ENCODE data around the gene NSD2. TPM values are rescaled to one million over a fixed set of nuclear protein-coding genes. Genes with fewer than 3 reads are reported as not detected.
"Not testable (repeated sequence)": the region's sequence is repeated elsewhere in the genome, so short reads cannot be mapped to it uniquely, and the experiment has no call there.

NSD2 gene
- total RNA-seq, 2 donors from 2014 or later: 18.8 to 35.4 TPM

- H3K27ac ChIP-seq: no peak overlapping the region
- H3K4me3 ChIP-seq: no peak overlapping the region
- DNase-seq (ENCODE audit: low spot score): no peak
- H3K4me1 ChIP-seq (ENCODE audit: control insufficient read depth in 1 of 2, low read depth in 2 of 2): no peaks in the 10 kb centered on the region
- ATAC-seq (ENCODE audit: insufficient number of reproducible peaks, low FRiP score, low read depth): no peak
- no peak for TF ChIP-seq CTCF (IDR thresholded peaks at IDR 0.05)
- H3K9me3 ChIP-seq: no peaks in the 10 kb centered on the region
- H3K27me3 ChIP-seq (replicated peaks; ENCODE audit: insufficient read depth): no peaks in the 10 kb centered on the region
- no peaks in the 10 kb centered on the region for H3K36me3 ChIP-seq
Measured at GRCh38 chr4:1997712-1998111, 126.5 kb downstream of the NSD2 start.

- H3K4me1 ChIP-seq (ENCODE audit: control insufficient read depth in 1 of 2, low read depth in 2 of 2): no peaks in the 10 kb centered on the region
- no peaks in the 10 kb centered on the region for H3K36me3 ChIP-seq
- ATAC-seq (ENCODE audit: insufficient number of reproducible peaks, low FRiP score, low read depth) (no peak), DNase-seq (ENCODE audit: low spot score) (no peak)
- H3K27ac ChIP-seq: no peak overlapping the region
- H3K27me3 ChIP-seq (replicated peaks; ENCODE audit: insufficient read depth): no peaks in the 10 kb centered on the region
- no peak overlapping the region for H3K4me3 ChIP-seq
- TF ChIP-seq CTCF (IDR thresholded peaks at IDR 0.05): no peak
- no peaks in the 10 kb centered on the region for H3K9me3 ChIP-seq
Measured at GRCh38 chr4:1998296-1998695, 127.1 kb downstream of the NSD2 start.

GRCh38 chr4:1999308-1999707 lies 128.1 kb downstream of the NSD2 start:
- H3K36me3 ChIP-seq; H3K9me3 ChIP-seq; H3K4me3 ChIP-seq; ATAC-seq (ENCODE audit: insufficient number of reproducible peaks, low FRiP score, low read depth); H3K4me1 ChIP-seq (ENCODE audit: control insufficient read depth in 1 of 2, low read depth in 2 of 2); H3K27me3 ChIP-seq (replicated peaks; ENCODE audit: insufficient read depth); H3K27ac ChIP-seq; DNase-seq (ENCODE audit: low spot score): not testable (repeated sequence)

GRCh38 chr4:2003361-2003760 lies 132.2 kb downstream of the NSD2 start:
- not testable (repeated sequence) for H3K27ac ChIP-seq; DNase-seq (ENCODE audit: low spot score); ATAC-seq (ENCODE audit: insufficient number of reproducible peaks, low FRiP score, low read depth); H3K4me3 ChIP-seq; H3K36me3 ChIP-seq; H3K9me3 ChIP-seq; H3K27me3 ChIP-seq (replicated peaks; ENCODE audit: insufficient read depth)
- H3K4me1 ChIP-seq (ENCODE audit: control insufficient read depth in 1 of 2, low read depth in 2 of 2): peaks cover 10 to 12% of the 10 kb centered on the region in 2 donors

- Histone ChIP-seq H3K27me3 (replicated peaks; ENCODE audit: insufficient read depth) (no peaks in the 10 kb centered on the region), H3K9me3 (no peaks in the 10 kb centered on the region), H3K36me3 (peaks cover 3% of the 10 kb centered on the region), H3K27ac (no peak overlapping the region), H3K4me3 (no peak overlapping the region), H3K4me1 (ENCODE audit: control insufficient read depth in 1 of 2, low read depth in 2 of 2) (peaks cover 14 to 19% of the 10 kb centered on the region in 2 donors)
- ATAC-seq (ENCODE audit: insufficient number of reproducible peaks, low FRiP score, low read depth) (no peak), DNase-seq (ENCODE audit: low spot score) (no peak)
- TF ChIP-seq CTCF (IDR thresholded peaks at IDR 0.05): no peak
Measured at GRCh38 chr4:2006367-2006766, 135.2 kb downstream of the NSD2 start.

- Histone ChIP-seq H3K27me3 (replicated peaks; ENCODE audit: insufficient read depth) (no peaks in the 10 kb centered on the region), H3K4me3 (peak overlapping the region; percentile 92), H3K4me1 (ENCODE audit: control insufficient read depth in 1 of 2, low read depth in 2 of 2) (peaks cover 14 to 19% of the 10 kb centered on the region in 2 donors), H3K36me3 (peaks cover 3% of the 10 kb centered on the region), H3K9me3 (no peaks in the 10 kb centered on the region), H3K27ac (no peak overlapping the region)
- no peak for DNase-seq (ENCODE audit: low spot score)
- no peak for TF ChIP-seq CTCF (IDR thresholded peaks at IDR 0.05)
- no peak for ATAC-seq (ENCODE audit: insufficient number of reproducible peaks, low FRiP score, low read depth)
Measured at GRCh38 chr4:2006956-2007653, 135.9 kb downstream of the NSD2 start.
